NCI-H2107 treated with DMSO at 0.1 percent for 48 hours (cell line): ENCODE data around the gene FAM193A.
"Not testable (repeated sequence)": the region's sequence is repeated elsewhere in the genome, so short reads cannot be mapped to it uniquely, and the experiment has no call there.

ENCODE experiments used
- DNase-seq: peaks from one replicate; lab custom pipeline; 2025; ENCODE audit not compliant: unreplicated experiment; lab: John Stamatoyannopoulos, UW

The FAM193A gene

GRCh38 chr4:2722033-2722432 lies 185.6 kb downstream of the FAM193A start:
- DNase-seq, result no peak

DNA sequence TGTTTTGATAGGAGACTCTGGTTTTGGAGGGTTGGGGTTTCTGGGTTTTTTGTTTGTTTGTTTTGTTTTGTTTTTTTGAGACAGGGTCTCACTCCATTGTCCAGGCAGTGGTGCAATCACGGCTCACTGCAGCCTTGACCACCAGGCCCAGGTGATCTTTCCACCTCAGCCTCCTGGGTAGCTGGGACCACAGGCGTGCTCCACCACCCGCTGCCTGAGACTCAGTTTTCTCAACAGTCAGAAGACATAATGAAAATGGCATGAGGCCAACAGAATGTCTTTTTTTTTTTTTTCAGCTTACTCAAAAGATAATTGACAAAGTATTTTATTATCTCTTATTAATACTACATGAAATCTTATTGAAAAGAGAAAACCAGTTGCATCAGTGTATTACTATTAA lies 187.3 kb downstream of the FAM193A start:
- DNase-seq, result no peak

DNA sequence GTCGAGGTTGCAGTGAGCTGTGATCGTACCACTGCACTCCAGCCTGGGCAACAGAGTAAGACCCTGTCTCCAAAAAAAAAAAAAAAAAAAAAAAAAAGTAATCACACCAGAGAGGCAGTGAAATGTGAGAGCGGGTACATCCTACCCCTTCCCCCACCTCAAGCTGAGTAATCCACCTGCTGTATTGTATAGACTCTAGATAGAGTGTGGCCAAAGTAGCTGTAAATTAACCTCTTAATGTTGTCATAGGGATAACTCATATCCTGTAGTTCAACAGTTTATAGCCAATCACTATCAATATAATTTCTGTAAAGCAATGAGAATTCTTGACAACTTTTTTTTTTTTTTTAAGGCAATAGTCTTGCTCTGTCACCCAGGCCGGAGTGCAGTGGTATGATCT lies 188.9 kb downstream of the FAM193A start:
- DNase-seq, result peak; percentile 1

- DNase-seq, result not testable (repeated sequence)
Observed at GRCh38 chr4:2726881-2727280, 190.4 kb downstream of the FAM193A start.

DNA sequence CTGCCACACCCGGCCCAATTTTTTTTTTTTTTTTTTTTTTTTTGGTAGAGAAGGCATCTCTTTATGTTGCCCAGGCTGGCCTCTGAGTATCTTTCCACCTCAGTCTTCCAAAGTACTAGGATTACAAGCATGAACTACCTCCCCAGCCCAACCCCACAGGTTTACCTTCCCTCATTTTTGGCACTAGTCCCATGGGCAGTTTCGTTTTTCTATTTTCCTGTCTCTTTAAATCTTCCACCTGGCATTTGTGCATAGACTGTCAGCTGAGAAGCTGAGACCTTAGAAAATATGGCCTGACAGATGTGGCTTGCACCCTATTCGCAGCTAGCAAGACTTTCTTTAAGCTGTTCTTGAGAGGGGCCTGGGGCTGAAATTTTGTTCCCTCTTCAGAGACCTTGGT lies 191.8 kb downstream of the FAM193A start:
- no peak for DNase-seq

- DNase-seq, result no peak
Observed at GRCh38 chr4:2728806-2729532, 192.5 kb downstream of the FAM193A start.

DNA sequence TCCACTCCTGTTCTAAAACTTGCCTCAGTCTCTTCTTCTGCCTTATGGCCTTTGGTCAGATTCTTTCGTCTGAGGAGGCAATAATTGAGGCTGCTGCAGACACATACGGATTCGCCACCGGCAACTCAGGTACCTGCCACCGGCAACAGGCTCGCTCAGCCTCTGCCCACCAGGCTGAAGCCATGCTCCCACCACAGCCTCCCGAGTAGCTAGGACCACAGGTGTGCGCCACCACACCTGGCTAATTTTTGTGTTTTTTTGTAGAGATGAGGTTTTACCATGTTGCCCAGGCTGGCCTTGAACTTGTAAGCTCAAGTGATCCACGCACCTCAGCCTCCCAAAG lies 193.1 kb downstream of the FAM193A start:
- DNase-seq, result no peak

DNA sequence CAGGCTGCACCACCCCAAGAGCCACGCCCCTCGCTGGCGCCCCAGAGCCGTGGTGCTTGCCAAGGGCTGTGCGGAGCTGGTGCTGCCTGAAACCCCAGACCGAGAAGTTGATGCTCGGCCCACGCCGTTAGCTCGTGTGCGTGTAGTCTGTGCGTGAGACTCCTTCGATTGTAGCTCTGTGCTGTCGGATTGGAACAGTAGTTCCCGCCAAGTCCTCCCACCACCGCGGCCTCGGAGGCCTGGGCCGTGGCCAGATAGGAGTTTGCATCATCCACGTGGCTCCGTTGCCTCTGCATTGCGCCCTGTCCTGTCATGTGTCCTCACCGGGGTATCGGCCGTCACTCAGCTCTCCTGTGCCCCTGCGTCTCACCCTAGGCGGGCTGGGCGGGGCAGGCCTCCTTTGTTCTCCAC lies 195.5 kb downstream of the FAM193A start:
- no peak for DNase-seq

DNA sequence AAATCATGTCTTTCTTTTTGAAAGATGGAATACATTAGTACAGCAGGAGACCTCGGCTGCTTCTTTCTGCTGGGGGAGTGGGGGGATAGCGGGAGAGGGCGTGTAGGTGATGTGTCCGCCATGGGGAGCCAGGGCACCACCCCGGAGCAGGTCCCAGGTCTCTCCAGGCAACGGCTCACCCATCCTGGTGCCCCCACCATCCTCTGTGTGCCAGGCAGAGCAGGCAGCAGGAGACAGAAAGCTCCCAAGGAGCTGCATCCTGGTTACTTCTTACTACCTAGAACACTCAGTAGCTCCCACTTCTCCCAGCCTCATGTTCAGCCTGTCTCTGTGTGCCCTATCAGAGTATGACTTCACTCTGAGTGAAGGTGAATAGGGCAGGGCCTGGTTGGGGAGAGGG lies 196.1 kb downstream of the FAM193A start:
- no peak for DNase-seq

GRCh38 chr4:2733001-2733843 lies 196.8 kb downstream of the FAM193A start:
- no peak for DNase-seq

DNA sequence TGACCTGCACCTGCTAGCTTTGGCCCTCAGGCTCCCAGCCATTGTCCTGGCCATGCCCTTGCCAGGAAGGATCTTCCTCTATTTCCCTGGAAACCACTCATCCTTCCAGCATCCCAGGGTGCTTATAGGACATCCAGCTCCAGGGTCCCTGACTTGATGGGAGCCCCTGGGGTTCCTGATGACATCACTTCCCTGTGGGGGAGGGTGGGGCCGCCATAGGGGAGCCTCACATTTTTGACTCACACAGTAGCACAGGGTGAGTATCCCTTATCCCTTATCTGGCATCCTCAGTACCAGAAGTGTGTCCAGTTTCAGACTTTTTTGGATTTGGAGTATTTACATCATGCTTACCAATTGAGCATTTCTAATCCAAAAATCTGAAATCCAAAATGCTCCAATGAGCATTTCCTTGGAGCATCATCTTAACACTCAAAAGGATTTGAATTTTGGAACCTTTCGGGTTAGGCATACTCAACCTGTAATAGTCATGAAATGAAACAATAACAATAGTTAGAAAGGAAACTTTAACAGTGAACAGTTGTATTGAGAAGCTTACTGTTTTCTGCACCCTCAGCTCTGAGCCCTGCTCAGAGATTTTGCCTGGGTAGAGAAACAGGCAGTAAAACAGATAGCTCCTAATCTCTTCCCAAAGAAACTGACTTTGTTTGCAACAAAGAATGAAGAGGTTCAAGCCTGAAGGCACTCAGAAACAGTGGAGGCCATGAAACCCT lies 197.6 kb downstream of the FAM193A start:
- DNase-seq, result no peak

DNA sequence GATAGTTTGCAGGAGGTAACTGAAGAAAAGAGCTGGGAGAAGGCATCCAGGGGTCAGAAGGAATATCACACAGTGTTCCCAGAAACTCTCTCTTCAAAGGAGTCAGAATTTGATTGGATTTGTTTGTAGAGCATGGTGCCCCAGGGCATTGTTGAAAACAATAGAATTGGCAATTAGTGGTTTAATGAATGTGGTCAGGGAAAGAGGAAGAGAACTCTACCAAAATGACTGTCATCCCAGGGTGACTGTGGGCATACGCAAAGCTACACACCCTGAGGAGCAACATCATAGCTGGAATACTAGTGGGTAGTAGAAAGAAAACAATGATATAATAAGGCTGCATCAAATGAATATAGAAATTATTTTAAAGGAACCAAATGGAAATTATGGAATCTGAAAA lies 198.2 kb downstream of the FAM193A start:
- no peak for DNase-seq

DNA sequence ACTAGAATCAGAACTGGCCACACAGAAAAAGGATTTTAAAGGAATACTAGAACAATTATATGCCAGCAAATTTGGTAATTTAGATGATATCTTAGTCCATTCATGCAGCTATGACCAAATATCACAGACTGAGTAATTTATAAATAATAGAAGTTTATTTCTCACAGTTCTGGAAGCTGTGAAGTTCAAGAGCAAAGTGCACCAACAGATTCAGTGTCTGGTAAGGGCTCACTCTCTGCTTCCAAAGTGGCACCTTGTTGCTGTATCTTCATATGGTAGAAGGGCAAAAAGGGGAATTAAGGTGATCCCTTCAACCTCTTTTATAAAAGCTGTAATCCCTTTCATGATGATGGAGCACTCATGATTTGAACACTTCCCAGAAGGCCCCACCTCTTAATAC lies 199.4 kb downstream of the FAM193A start:
- DNase-seq, result no peak

DNA sequence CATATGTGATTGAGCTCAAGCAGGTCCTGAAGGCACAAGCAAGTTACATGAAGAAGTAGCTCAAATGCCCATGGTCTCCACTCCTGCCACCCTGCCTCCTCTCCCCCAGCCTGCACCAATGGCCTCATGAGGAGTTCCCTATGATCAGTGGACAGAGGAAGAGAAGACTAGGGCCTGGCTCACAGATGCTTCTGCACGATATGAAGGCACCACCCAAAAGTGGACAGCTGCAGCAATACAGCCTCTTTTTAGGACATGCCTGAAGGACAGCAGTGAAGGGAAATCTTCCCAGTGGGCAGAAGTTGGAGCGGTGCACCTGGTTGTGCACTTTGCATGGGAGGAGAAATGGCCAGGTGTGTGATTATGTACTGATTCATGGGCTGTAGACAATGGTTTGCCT lies 201.8 kb downstream of the FAM193A start:
- DNase-seq, result not testable (repeated sequence)

- DNase-seq, result no peak
Observed at GRCh38 chr4:2741626-2742025, 205.2 kb downstream of the FAM193A start.

DNA sequence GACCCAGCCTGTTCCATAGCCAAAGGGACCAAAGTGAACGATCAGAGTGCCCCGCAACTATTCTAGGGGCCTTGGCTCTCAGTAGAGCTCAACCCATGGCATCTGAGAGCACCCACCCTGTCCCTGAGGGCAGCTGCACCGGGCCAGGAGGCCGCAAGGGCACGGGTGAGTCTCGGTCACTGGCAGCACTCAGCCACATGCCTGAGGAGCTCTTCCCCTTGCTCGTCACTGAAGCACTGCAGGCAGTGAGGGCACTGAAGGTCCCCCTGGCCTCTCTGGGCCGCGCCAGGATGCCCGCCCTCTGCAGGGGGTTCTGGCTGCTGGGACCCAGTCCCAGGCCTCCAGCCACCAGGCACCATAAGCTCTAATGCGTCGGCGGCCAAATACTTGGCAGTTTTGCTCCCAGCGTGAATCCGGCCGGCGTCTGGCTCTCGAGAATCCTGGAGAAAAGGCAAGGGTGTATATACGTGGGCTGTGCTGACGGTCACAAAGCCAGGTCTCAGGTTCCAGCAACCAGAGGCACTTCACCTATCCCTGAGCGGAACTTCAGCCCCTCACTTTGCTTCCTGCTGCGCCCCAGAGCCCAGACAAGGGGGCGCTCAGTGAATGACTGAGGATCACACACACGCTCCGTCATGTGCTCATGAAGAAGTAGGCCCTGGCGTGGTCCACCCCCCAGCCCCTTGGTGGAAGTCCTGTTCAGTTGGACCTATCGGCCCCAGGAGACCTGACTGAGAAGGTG lies 205.8 kb downstream of the FAM193A start:
- DNase-seq, result no peak

DNA sequence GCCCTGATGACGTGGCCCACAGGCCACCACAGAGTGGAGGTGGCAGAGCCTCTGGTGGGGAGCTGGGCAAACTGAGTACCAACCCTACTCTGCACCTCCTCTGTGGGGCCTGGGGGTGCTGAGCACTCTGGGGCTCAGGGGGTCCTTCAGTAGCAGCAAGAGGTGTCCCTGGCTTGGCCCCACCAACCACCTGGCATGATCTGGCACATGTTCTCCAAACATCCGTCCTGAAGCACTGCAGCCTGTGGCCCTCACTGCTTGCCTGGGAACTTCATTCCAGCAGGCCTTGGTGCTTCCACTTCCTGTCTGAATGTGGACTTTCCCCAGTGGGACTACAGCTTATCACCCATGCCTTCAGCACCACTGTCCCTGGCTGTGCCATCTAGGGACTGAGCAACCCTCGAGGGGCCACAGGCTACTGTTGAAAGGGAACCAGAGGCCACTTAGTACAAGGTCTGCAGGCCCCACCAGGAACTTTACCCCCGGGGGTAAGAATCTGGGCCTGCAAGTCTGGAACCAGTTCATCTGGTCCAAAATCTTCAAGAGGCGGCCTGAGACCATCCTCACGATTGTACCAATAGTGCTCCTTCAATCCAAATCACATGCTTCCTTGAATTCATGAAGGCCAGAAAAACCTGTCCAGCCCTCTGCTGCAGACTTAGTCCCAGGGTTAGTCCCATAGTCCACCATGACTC lies 206.5 kb downstream of the FAM193A start:
- DNase-seq, result no peak

DNA sequence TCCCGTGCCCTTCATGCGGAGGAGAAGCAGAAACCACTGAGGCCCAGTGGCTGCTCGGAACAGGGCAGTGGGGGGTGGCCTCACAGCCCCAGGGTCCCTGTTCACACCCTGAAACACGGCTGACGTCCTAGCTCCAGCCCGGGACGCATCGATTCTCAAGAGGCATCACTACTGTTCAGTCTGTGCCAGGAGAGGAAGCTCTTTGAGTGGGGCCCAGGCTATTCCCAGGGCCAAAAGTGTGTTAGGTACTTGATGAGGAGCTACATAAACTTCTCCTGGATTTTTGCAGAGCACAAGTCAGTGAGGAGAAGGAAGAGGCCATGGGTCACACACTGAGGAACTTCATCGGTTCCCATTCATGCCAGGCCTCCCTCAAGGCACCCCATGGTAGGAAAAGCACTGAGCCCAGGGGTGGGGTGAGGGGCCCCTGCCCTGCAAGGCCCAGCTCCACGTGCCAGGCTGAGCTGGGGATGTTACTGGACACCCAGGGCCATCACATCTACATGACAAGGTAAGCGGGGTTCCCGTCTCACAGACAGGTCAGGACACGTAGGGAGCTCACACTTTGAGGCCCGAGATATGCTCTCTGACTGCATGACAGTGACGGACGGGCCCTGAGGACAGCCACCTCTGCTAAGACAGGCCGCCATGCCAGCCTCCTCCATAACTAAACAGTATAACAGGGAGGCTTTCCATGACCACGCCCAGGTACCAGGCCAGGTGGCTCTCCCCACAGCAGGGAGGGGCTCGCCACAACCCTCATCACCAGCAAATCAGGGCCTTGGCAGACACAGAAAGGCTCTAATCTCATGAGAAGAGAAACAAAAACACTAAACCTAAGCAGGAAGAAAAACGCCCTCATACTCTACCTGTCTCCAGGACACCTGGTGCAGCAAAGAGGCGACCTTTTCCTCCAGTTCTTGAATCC lies 207.3 kb downstream of the FAM193A start:
- peak; percentile 21 for DNase-seq

DNA sequence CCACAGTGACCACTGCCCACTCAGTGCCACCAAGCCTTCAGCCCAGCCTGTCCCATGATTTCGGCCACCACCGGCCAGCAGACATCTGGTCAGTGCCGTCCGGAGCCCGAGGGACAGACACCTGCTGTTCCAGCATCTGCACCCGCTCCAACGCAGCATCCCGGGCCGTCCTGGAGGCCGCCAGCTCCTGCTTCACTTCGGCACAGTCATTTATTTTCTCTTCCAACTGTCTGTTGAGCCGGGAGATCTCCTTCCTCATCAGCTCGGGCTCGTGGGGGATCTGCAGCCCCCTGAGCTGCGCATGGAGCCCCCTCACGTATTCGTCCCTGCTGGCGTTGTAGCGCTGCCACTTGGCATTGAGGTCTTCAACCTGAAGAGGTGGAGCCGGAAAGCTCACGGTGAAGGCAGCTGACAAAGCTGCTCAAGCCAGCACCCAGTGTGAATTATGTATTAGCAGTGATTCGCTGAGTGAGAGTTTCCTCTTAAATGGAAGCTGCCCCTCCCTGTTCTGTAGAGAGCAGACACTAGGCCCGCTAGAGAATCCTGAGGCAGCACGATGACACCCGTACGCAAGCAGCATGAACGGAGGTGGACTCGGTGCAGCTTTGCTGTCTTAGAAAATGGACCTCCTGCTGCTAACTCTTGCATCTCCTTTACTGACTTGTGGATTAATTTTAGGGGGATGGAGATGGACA lies 208.3 kb downstream of the FAM193A start:
- no peak for DNase-seq
